WTC11 (cell line): Measurements from ENCODE around the gene MAGEB2.

Experiments
- CTCF ChIP-seq: fragments of 200-600 bp; IDR thresholded peaks from 2 replicates; pipeline ENCODE4 v1.8.0; 2022; ENCODE audit warnings: antibody characterized with exemption
- IRF1 ChIP-seq: sonication (generic); formaldehyde crosslinking; IDR thresholded peaks from 2 replicates; pipeline ENCODE4 v1.8.0; 2023; ENCODE audit warnings: missing genetic modification reagents
- MXD4 ChIP-seq: fragments of 250-450 bp; sonication (Bioruptor Pico); IDR thresholded peaks from 2 replicates; pipeline ENCODE4 v1.8.0; 2021; ENCODE audit warnings: mild to moderate bottlenecking, moderate library complexity, borderline replicate concordance
- RELA ChIP-seq: sonication (generic); formaldehyde crosslinking; IDR thresholded peaks from 2 replicates; pipeline ENCODE4 v1.8.1; 2022; ENCODE audit warnings: missing genetic modification reagents, mild to moderate bottlenecking, borderline replicate concordance
- USF2 ChIP-seq: sonication (generic); formaldehyde crosslinking; IDR thresholded peaks from 2 replicates; pipeline ENCODE4 v1.8.1; 2023; ENCODE audit warnings: mild to moderate bottlenecking, missing genetic modification reagents, moderate library complexity

- no peak for TF ChIP-seq IRF1 (CRISPR knock-in tag)
- TF ChIP-seq USF2 (CRISPR knock-in tag), result no peak
- TF ChIP-seq CTCF, result no peak
- TF ChIP-seq RELA, result no peak
- no peak for TF ChIP-seq MXD4 (CRISPR knock-in tag)
Measured at GRCh38 chrX:30190426-30190825, 24.9 kb upstream of the MAGEB2 start.
